ENCODE results near the gene GNG7. TPM values are rescaled to one million over a fixed set of nuclear protein-coding genes. Genes with fewer than 3 reads are reported as not detected.

The GNG7 gene
- total and polyA plus RNA-seq, 12 donors: 0.83 to 16.5 (median 7.8) TPM

DNA sequence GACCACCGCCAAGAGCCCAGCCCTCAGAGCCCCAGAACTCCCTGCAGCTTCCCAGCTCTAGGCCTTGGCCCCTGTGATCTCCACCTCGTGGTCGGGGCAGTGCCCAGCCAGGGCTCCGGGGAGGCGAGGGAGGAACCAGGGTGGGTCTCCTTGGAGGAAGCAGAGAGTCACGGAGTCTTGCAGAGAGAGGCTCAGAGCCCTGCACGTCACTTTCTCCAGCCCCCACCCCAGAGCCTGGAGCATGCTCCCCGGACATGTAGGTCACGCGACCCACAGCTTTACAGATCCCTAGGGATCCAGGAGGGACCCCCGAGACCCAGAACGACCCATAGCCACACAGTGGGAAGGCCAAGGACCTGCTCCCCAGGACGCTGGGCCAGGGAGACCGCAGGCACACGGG lies 214.7 kb downstream of the GNG7 start:
- H3K27me3 ChIP-seq: no peaks in the 10 kb centered on the region
- no peak overlapping the region for H3K4me3 ChIP-seq
- intact Hi-C loops (cut with DNase I): no loop called here
- DNase-seq: no peak
- TF ChIP-seq CTCF (IDR thresholded peaks at IDR 0.05) (no peak), POLR2A (IDR thresholded peaks at IDR 0.05) (no peak)
- peaks cover 5 to 23% of the 10 kb centered on the region in 2 donors for H3K4me1 ChIP-seq (replicated peaks in 1 of 2)
- 26 to 64% (median 33%) methylated on average over 4 to 15 of the region's 15 CpGs for WGBS, 4 donors
- H3K36me3 ChIP-seq (replicated peaks in 1 of 2): no peaks in the 10 kb centered on the region
- no peaks in the 10 kb centered on the region for H3K9me3 ChIP-seq (replicated peaks in 1 of 3)
- H3K27ac ChIP-seq: no peak overlapping the region

GRCh38 chr19:2487090-2487489 lies 215.4 kb downstream of the GNG7 start:
- no peak for DNase-seq
- TF ChIP-seq POLR2A (IDR thresholded peaks at IDR 0.05) (no peak), CTCF (IDR thresholded peaks at IDR 0.05) (no peak)
- Histone ChIP-seq H3K4me3 (no peak overlapping the region), H3K4me1 (replicated peaks in 1 of 2) (peaks cover 5 to 23% of the 10 kb centered on the region in 2 donors), H3K9me3 (replicated peaks in 1 of 3) (no peaks in the 10 kb centered on the region), H3K36me3 (replicated peaks in 1 of 2) (no peaks in the 10 kb centered on the region), H3K27me3 (no peaks in the 10 kb centered on the region), H3K27ac (no peak overlapping the region)
- intact Hi-C loops (cut with DNase I): no loop called here
- WGBS, 4 donors: 84 to 90% (median 87%) methylated on average over 9 to 12 of the region's 12 CpGs

DNA sequence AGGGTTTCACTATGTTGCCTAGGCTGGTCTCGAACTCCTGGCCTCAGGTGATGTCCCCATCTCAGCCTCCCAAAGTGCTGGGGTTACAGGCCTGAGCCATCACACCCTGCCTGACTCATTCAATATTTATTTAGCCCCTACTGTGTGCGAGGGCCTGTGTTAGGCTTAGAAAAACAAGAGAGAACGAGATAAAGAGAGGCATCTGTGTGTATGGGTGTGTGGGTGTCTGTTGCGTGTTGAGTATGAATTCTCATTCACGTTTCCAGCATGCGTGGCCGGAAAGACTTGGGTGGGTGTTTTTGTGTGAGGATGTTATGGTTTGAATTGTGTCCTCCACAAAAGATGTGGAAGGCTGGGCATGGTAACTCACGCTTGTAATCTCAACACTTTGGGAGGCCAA lies 217.1 kb downstream of the GNG7 start:
- no peaks in the 10 kb centered on the region for H3K27me3 ChIP-seq
- intact Hi-C loops (cut with DNase I): no loop called here
- WGBS, 4 donors: 69 to 80% (median 77%) methylated on average over 7 to 8 of the region's 8 CpGs

DNA sequence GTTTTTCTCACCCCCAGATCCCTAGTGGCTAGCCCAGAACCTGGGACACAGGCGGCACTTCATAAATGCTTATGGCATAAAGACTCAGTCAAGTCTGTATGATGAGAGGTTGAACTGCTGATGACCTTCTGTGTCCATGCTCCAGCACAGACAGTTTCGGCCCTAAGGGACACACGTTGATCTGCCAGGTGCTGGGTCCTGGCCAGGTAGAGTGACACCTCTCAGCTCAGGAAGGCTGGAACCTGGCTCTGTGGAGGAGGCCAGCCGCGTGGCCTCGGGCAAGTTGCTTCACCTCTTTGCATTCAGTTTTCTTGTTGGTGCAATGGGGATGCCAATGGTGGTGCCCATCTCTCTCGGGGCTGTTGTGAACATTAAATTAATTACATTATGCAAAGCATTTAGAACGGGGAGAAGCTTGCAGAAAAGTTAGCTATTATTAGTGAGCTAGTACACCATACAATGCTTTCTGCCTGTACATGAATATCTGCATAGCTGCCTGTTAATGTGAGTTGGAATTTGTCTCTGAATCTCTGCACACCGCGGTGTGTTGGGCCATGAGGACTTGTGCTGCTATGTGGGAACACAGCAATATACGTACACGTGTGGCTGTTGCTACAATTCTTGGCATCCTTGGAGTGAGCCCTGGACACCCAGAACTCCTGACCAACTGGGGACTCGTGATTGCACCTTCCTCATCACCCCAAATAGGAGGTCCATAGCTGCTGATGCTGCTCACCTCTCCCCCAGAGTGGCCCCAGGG lies 218.1 kb downstream of the GNG7 start:
- TF ChIP-seq CTCF (IDR thresholded peaks at IDR 0.05) (no peak), POLR2A (IDR thresholded peaks at IDR 0.05) (no peak)
- Histone ChIP-seq H3K27ac (no peak overlapping the region), H3K4me3 (no peak overlapping the region), H3K9me3 (replicated peaks in 1 of 3) (no peaks in the 10 kb centered on the region), H3K36me3 (replicated peaks in 1 of 2) (no peaks in the 10 kb centered on the region), H3K4me1 (replicated peaks in 1 of 2) (peaks cover 1 to 13% of the 10 kb centered on the region in 2 donors), H3K27me3 (no peaks in the 10 kb centered on the region)
- intact Hi-C loops (cut with DNase I): no loop called here
- no peak for DNase-seq
- WGBS, 4 donors: 82 to 86% (median 83%) methylated on average over 8 to 13 of the region's 13 CpGs

More for the DNA sequence above, 217.1 kb downstream of the GNG7 start:
- Histone ChIP-seq H3K27ac (no peak overlapping the region), H3K4me1 (replicated peaks in 1 of 2) (peaks cover 5 to 17% of the 10 kb centered on the region in 2 donors), H3K4me3 (no peak overlapping the region), H3K36me3 (replicated peaks in 1 of 2) (no peaks in the 10 kb centered on the region), H3K9me3 (replicated peaks in 1 of 3) (no peaks in the 10 kb centered on the region)
- DNase-seq: no peak
- TF ChIP-seq CTCF (IDR thresholded peaks at IDR 0.05) (no peak), POLR2A (IDR thresholded peaks at IDR 0.05) (no peak)

Measured in adrenal gland (tissue), 12 donors.